Coronary artery (tissue), 2 donors: ENCODE measurements around the gene CIBAR2.

Experiments
- DNase-seq: peaks from one replicate; pipeline ENCODE4 v3.0.0-alpha.2; 2017; ENCODE audit warnings: low spot score
- H3K27ac ChIP-seq, 2 donors: fragments of 200-600 bp; sonication (generic); one replicate each; pipeline ENCODE4 v1.5.1; 2016 to 2019
- H3K4me3 ChIP-seq: fragments of 200-600 bp; sonication (generic); 2 replicates; pipeline ENCODE4 v1.5.1; 2016; ENCODE audit warnings: mild to moderate bottlenecking, moderate library complexity
- TF ChIP-seq, protein P1 (sequence below): fragments of 200-600 bp; sonication (generic); IDR thresholded peaks from one replicate; pipeline ENCODE4 v1.5.1; 2019; ENCODE audit warnings: antibody characterized with exemption

The CIBAR2 gene

DNA sequence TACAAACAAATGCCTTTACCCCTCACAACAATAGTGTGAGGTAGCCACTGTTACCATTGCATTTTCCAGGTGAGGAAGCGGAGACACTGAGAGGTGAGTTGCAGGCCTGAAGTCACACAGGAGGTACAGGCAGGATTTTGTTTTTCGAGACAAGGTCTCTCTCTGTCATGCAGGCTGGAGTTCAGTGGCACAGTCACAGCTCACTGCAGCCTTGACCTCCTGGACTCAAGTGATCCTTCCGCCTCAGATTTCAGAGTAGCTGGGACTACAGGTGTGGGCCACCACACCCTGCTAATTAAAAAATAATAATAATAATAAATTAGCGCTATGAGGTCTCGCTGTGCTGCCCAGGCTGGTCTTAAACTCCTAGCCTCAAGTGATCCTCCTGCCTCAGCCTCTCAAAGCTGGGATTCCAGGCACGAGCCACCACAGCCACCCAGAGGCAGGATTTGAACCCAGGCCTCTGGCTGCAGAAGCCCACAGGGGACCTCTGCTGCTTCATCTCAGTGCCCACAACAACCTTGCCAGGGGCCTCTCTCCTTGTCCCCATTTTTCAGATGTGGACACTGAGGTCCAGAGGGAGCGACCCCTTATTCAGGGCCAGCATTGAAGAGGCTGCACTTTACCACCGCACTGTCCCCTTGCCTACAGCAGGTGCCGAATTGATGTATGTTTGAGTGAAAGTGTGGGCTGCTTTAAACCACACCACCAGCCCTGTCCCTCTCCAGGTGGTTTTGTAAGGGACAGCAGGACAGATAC lies 16.0 kb upstream of the CIBAR2 start:
- H3K27ac ChIP-seq: no peak overlapping the region
- no peak for DNase-seq
- H3K4me3 ChIP-seq: no peak overlapping the region
- TF ChIP-seq, protein P1, sequence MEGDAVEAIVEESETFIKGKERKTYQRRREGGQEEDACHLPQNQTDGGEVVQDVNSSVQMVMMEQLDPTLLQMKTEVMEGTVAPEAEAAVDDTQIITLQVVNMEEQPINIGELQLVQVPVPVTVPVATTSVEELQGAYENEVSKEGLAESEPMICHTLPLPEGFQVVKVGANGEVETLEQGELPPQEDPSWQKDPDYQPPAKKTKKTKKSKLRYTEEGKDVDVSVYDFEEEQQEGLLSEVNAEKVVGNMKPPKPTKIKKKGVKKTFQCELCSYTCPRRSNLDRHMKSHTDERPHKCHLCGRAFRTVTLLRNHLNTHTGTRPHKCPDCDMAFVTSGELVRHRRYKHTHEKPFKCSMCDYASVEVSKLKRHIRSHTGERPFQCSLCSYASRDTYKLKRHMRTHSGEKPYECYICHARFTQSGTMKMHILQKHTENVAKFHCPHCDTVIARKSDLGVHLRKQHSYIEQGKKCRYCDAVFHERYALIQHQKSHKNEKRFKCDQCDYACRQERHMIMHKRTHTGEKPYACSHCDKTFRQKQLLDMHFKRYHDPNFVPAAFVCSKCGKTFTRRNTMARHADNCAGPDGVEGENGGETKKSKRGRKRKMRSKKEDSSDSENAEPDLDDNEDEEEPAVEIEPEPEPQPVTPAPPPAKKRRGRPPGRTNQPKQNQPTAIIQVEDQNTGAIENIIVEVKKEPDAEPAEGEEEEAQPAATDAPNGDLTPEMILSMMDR: no peak

GRCh38 chr16:85127379-85127723 lies 15.1 kb upstream of the CIBAR2 start:
- H3K4me3 ChIP-seq: peak overlapping the region; percentile 20
- no peak for DNase-seq
- peak overlapping the region in 1 of 2 donors; percentile 74 for H3K27ac ChIP-seq
- TF ChIP-seq, protein P1: no peak

- TF ChIP-seq, protein P1: no peak
- Histone ChIP-seq H3K4me3 (peak overlapping the region; percentile 20), H3K27ac (peak overlapping the region; percentile 50 to 74)
- DNase-seq: no peak
Observed at GRCh38 chr16:85126705-85127378, 14.6 kb upstream of the CIBAR2 start.

GRCh38 chr16:85126394-85126704 lies 14.1 kb upstream of the CIBAR2 start:
- TF ChIP-seq, protein P1: no peak
- no peak overlapping the region for H3K4me3 ChIP-seq
- DNase-seq: no peak
- peak overlapping the region; percentile 50 to 74 for H3K27ac ChIP-seq

- DNase-seq: no peak
- TF ChIP-seq, protein P1: no peak
- Histone ChIP-seq H3K4me3 (no peak overlapping the region), H3K27ac (peak overlapping the region in 1 of 2 donors; percentile 74)
Observed at GRCh38 chr16:85125570-85126393, 13.5 kb upstream of the CIBAR2 start.

- TF ChIP-seq, protein P1: no peak
- Histone ChIP-seq H3K4me3 (peak overlapping the region; percentile 6), H3K27ac (peak overlapping the region; percentile 53 to 80)
- DNase-seq: no peak
Observed at GRCh38 chr16:85124636-85125346, 12.5 kb upstream of the CIBAR2 start.
